Astrocyte of the spinal cord (primary cell): ENCODE measurements around the gene GPR3.
"Not testable (repeated sequence)": the region's sequence is repeated elsewhere in the genome, so short reads cannot be mapped to it uniquely, and the experiment has no call there.

Source experiments
- DNase-seq: peaks from one replicate; pipeline ENCODE4 v3.0.0; 2011; ENCODE audit warnings: low read depth, low spot score
- H3K4me3 ChIP-seq: 2 replicates; pipeline ENCODE4 v1.5.1; 2011; ENCODE audit warnings: low read depth, mild to moderate bottlenecking, low read length, moderate library complexity
- CTCF ChIP-seq: IDR thresholded peaks from 2 replicates; pipeline ENCODE4 v1.5.1; 2012; ENCODE audit warnings: low read depth, mild to moderate bottlenecking, low read length, inconsistent platforms
- in situ Hi-C: cut with HindIII; loops from 2 replicates; pipeline ENCODE4 v1.10.0; 2017; ENCODE audit warnings: low sequenced_read_pairs

Gene GPR3

GRCh38 chr1:27380224-27380623 lies 12.2 kb upstream of the GPR3 start:
- in situ Hi-C loops: no loop called here
- DNase-seq: no peak
- no peak for TF ChIP-seq CTCF
- no peak overlapping the region for H3K4me3 ChIP-seq

- no peak for DNase-seq
- no peak for TF ChIP-seq CTCF
- in situ Hi-C loops: no loop called here
- H3K4me3 ChIP-seq: no peak overlapping the region
Observed at GRCh38 chr1:27380766-27381733, 11.4 kb upstream of the GPR3 start.

- no peak for TF ChIP-seq CTCF
- DNase-seq: no peak
- no peak overlapping the region for H3K4me3 ChIP-seq
- in situ Hi-C loops: no loop called here
Observed at GRCh38 chr1:27381969-27382762, 10.3 kb upstream of the GPR3 start.

- no peak for TF ChIP-seq CTCF
- DNase-seq: no peak
- H3K4me3 ChIP-seq: no peak within 1 kb of the TSS
- in situ Hi-C loops: no loop called here
Observed at GRCh38 chr1:27383039-27383605, 9.3 kb upstream of the GPR3 start, which contains the start of gene CD164L2. TSS of gene CD164L2 (minus strand) at chr1:27383333. CDS start at chr1:27383239, 94 bp downstream.

GRCh38 chr1:27383661-27384060 lies 8.8 kb upstream of the GPR3 start:
- H3K4me3 ChIP-seq: no peak overlapping the region
- in situ Hi-C loops: no loop called here
- no peak for TF ChIP-seq CTCF
- DNase-seq: no peak

GRCh38 chr1:27384797-27385196 lies 7.6 kb upstream of the GPR3 start:
- H3K4me3 ChIP-seq, in situ Hi-C loops, DNase-seq: not testable (repeated sequence)
